ENCODE data around the gene C6orf15.

Gene C6orf15

DNA sequence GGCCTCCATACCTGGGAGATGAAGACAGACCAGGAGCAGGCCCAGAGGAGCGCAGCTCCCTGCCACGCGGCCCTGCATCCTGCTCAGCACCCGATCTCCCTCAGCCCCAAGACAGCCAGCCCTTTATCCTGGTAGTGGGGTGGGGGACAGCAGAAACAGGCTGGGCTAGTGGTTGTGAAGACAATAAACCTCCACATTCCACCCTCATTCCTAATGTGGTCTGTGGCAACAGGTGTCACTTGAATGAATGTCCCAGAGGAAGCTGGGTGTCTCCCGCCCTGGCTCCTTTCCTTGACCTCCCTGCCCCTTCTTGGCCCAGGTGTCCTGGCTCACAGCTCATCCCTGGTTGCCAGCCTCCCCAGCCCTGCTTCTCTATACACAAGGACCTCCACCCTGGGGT is at the start of gene C6orf15:
C6orf15 (minus strand) TSS at position 98 of the 400 bp plus-strand sequence; CDS start at position 78, 20 bp downstream.
- no peak for DNase-seq (ENCODE audit: low spot score)

DNA sequence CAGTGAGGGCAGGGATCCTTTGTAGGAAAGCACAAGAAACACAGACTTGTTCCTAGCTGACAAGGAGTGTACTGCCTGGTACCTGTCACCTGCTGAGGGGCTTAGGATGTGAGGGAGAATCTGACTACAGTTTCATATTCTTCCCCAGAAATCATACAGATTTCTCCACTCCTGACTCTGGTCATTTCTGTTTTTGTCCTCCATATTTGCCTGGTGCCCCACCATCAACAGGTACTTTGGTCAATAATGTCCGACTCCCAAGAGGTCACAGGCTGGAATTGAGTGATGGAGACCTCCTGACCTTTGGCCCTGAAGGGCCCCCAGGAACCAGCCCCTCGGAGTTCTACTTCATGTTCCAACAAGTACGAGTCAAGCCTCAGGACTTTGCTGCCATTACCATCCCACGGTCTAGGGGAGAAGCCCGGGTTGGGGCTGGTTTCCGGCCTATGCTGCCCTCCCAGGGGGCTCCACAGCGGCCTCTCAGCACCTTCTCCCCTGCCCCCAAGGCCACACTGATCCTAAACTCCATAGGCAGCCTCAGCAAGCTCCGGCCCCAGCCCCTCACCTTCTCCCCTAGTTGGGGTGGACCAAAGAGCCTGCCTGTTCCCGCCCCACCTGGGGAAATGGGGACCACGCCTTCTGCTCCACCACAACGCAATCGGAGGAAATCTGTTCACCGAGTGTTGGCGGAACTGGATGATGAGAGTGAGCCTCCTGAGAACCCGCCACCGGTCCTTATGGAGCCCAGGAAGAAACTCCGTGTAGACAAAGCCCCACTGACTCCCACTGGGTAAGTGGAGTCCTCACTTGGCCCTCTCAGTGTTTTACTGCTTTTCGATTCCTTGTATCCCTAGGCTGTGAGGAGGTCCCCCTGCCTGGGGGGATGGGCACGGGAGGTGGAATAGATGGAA is 49.1 kb upstream of the C6orf15 start:
- no peak for DNase-seq (ENCODE audit: low spot score)

DNA sequence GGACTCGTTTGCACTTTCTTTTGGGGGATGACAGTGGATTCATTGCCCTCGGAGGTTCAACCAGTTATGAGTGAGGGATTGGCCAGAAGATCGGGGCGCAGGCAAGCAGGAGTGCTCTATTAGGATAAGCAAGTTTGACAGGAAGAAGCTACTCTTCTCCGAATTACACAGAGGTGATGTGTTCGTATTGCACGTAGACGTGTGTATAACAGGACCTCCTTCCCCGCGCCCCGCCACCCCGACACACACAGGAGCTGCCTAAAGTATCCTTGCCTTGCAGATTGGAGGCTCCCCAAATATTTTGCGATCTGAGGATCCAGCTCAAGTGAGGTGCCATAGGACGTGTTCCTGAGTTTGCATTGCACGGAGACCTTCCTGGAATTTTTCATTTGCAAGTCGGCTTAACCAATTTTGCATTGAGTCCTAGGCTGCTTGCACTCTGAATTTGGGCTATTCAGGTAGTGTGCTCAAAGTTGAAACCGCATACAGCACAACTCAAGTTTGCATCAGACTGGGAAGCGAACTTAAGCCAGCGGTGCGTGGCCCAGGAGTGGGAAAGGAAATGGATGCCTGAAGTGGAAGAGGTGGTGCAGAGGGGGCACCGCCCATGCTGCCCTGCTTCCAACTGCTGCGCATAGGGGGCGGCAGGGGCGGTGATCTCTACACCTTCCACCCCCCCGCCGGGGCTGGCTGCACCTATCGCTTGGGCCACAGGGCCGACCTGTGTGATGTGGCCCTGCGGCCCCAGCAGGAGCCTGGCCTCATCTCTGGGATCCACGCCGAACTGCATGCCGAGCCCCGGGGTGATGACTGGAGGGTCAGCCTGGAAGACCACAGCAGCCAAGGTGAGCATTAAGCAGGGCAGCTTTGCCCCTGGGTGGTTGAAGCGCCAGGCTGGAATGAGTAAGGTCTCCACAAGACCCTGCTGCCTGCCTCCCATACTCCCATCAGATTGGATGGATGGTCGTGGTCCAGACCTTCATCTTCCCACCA is 46.8 kb upstream of the C6orf15 start:
- DNase-seq (ENCODE audit: low spot score) = peak; percentile 41

DNA sequence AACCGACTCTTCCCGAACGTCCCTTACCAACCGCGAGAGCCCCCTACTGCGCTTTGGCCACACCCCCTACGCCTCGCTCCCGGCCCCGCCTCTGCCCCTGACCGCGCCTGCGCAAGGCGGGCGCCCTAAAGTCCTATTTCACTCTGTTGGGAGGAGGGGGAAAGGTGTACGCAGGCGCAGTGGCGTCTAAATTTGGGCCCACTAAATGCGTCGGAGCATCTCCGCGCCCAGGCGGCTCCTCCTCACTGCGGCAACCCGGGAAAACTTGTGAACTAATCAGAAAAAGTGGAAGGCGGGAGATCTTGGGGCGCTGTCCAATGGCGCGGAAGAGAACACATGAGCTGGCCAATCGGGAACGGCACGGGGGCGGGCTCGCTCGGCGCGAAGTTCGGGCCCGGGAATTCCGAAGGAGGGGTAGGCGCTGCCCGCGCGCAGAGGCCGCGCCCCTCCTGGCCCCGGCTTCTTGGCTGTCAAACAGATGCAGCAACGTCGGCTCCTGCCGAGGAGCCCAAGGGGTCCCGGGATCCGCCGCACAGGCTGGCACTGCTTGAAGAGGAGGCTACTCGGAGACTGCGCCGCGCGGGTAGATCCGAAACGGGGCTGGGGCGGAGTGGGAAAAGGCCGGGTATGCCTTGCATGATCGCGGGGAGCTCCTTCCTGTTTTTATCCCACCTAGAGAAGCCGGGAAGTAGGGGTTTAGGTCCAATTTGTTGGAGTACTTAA is 45.9 kb upstream of the C6orf15 start, which contains the start of gene TCF19:
TCF19 (plus strand) TSS at position 450 of the 723 bp plus-strand sequence. CDS start 881 bp downstream, outside the sequence.
- DNase-seq (ENCODE audit: low spot score) = peak; percentile 100

DNA sequence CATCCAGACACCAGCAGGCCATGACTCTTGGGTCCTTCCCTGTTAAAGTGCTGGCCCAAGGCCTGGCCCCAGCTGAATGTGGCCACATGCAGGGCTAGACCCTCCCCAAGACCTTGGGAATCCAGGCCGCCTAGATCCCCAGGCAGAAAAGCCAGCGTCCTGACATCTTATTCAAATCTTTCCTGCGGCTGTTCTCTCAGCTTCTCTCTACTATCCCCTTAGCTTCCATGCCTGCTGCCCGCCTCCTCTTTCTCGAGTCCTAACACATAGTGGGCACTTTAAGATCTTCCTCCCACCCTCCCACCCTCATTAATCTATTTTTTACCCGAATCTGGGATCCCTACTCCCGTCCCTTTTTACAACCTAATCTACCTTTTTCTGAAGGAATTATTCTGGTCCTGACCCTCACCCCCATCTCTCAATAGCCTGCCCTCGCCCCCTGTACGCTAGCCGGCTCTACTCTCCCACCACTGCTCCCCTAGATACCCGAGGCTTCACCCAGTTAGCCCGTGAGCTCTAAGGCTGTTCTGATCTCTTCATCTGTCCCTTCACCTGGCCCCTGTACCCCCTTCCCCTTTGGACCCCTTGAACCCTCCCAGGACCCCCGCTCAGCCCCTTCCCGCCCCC is 45.3 kb upstream of the C6orf15 start, which contains the start of gene CCHCR1:
CCHCR1 (minus strand) TSS at position 290 of the 627 bp plus-strand sequence; CDS start at position 88, 202 bp downstream.
- DNase-seq (ENCODE audit: low spot score) = no peak

DNA sequence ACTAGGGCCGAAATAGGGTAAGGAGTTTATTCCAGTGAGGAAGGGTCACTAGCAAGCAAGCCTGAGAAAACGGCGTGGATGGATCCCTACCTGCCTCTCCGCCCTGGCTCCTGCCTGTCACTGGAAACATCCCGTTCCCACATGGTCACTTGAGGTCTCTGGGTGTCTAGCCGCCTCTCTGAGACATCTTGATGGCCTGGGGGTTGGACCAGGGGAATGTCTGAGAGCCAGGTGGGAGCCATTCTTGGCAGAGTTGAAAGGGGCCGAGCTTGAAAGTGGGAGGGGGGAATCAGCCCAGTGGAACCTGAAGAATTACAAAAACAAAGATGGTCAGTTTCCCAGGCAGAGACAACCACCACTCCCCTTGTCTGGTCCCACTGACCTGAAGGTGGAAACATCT is 44.3 kb upstream of the C6orf15 start:
- DNase-seq (ENCODE audit: low spot score) = no peak

DNA sequence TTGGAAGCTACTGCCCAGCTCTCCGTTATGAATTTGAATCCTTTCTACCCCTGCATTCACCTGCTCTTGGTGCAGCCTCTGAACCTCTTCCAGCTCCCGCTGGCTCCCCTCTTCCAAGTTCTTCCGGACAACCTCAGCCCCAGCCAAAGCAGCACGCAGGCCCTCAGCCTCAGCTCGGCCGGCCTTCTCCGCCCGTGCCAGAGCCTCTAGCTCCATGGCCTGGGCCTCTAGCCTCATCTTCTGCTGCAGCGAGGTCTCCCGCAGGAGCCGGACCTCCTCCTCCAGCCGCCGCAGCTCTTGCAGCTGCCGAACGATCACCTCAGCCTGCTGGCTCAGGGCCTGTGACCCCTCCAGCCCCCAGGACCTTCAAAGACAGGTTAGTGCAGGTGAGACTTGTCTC is 42.1 kb upstream of the C6orf15 start:
- no peak for DNase-seq (ENCODE audit: low spot score)

DNA sequence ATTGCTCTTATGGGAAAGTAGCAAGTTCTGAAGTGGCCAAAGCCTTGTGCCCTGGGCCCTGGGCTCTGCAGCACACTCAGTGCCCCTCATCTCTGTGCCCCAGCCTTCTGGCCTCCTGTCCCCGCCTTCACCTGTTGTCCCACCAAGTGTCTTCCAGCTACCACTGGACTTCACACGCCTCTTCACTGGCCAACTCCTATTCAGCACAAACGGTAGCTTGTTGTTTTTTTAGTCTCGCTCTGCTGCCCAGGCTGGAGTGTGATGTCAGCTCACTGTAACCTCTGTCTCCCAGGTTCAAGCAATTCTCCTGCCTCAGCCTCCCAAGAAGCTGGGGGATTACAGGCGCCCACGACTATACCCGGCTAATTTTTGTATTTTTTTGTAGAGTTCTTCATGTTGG is 40.4 kb upstream of the C6orf15 start:
- DNase-seq (ENCODE audit: low spot score) = no peak

DNA sequence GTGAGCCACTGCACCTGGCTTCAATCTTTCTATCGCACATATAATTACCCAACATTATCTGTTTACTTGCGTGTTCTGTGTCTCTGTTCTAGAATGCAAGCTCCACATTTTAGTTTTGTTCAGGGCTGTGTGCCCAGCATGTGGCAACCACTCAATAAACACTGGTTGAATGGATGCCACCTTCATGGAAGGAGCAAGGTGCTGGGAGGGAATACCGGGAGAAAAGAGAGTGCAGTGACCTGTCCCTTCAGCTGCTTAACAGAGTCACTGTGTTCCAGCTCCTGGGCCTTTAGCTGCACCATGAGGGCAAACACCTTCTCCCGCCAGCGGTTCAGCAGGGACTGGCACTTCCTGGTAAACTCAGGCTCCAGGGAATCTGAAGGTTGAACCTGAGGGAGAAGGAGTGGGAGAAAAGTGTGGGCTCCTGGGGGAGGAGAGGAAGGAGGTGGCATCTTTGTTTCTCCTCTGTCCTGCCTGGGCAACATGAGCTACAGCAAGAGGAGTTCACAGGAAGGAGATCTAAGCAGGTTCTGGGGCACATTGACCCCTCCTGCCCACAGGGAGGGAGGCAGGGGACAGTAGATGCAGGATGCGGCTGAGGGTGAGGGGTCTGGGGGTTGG is 37.6 kb upstream of the C6orf15 start:
- DNase-seq (ENCODE audit: low spot score) = no peak

DNA sequence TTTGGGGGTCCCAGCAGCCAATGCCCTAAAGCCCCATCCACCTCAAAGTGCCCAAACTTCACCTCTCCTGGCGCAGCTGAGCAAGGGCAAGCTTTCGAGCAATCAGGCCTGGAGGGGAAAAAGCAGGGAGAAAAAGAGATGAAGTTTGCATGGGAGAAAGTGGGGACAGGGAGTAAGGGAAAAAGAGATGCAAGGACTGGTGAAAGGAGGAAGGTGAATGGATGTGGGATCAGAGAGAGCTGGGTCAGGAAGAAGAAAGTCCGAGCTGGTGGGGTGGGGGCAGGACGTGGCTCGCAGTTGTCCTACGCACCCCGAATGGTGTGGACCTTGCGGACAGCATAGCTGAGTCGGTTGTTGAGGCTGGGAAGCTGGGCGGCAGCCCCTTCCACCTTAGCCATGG is 33.0 kb upstream of the C6orf15 start:
- DNase-seq (ENCODE audit: low spot score) = no peak

DNA sequence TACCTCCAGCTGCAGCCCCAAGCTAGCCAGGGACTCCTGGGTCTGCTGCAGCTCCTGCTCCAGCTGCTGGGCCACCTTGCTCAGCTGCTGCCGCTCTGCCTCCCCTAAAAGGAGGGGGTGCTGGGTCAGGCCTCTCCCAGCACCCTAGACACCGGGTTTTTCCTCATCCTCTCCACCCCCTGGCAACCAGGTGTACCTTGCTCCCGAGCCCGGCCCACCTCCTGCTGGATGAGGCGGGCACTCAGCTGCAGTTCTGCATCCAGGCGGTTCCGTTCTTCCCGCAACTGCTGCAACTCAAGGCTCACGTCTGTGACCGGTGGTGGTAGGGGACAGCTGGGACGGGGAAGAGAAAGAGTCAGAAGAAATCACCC is 32.6 kb upstream of the C6orf15 start:
- DNase-seq (ENCODE audit: low spot score) = no peak

DNA sequence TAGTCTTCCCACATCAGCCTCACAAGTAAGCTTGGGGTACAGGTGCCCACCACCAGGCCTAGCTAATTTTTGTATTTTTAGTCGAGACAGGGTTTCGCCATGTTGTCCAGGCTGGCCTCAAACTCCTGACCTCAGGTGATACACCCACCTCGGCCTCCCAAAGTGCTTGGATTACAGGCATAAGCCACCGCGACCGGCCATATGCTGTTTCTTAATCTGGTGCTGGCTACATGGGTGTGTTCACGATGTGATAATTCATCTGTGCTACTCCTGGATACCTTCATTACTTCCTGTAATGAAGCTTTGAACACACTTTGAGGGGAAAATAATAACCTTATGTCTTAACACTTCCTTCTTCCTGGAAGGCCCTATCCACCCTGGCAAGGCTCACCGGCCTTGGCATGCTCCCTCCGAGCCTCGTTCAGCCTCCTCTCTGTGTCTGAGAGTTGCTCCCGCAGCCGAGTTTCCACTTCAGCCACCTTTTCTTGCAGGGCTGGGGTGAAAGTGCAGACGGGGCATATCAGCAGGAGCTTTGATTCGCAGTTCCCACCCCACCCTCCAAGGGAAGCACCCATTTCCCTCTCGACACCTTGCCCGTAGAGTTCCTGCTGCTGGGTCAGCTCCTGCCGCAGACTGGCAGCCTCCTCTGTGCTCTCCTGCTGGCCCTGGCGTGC is 32.1 kb upstream of the C6orf15 start:
- DNase-seq (ENCODE audit: low spot score) = no peak

DNA sequence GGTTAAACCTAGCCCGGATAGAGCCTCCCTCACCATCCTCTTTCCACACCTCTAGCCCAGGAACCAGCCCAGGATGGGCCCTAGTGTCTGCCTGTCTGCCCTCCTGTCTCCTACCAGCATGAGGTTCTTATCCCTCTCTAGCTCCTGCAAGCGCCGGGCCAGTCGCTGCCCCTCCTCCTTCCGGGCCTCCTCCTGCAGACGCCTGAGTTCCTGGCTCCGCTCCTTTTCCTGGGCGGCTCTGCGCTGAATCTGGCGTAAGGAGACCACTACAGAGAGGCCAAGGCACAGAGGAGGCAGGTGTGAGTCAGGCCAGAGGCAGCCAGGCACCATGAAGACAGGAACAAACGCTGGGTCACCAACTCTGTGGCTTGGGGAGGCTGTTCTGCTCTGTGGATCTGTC is 30.8 kb upstream of the C6orf15 start:
- DNase-seq (ENCODE audit: low spot score) = peak; percentile 26

DNA sequence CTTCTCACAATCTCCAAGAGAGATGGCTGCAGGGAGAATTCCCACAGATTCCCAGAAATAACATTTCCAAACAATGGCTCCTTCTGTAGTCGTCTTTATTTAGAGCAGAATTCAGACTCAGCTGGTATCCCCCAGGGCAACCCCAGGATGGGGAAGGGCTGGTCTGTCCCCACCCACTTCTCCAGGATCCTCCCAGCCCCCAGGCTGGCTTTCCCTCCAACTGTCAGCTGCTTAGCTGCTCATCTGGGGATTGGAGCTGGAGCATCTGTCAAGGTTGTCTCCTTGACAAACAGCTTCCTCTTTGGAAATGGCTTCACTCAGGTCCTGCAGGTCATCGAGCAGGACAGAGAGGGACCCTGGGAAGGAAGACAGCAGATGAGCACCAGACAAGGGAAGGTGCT is 30.0 kb upstream of the C6orf15 start:
- DNase-seq (ENCODE audit: low spot score) = no peak

DNA sequence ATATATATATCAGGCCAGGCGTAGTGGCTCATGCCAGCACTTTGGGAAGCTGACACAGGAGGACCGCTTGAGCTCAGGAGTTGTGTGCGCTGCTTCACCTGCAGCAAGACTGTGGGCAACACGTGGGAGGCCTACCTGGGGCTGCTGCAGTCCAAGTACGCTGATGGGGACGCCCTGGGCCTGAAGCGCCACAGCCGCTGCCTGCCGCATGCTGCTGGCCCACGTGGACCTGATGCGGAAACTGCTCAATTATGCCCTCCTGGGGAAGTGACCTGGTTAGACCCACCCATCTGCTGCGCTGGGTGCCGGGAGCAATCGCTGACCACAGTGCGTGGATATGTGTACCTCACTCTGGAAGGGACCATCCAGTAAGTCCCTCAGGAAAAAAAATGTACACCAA is 28.3 kb upstream of the C6orf15 start:
- no peak for DNase-seq (ENCODE audit: low spot score)

DNA sequence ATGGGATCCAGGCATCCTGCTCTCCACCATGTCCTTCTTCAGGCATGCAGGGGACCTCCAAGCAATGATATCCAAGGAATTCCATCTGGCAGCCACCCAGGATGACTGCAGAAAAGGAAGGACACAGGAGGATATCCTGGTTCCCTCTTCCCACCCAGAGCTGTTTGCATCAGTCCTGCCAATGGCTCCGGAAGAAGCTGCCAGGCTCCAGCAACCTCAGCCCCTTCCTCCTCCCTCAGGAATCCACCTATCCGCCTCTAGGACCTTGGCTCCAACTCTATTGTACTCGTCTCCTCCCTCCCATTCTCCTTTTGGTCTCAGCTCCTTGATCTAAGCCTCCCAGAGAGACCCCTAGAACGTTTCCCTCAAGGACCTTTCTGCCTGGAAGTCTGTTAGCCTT is 27.2 kb upstream of the C6orf15 start:
- DNase-seq (ENCODE audit: low spot score) = peak; percentile 41

DNA sequence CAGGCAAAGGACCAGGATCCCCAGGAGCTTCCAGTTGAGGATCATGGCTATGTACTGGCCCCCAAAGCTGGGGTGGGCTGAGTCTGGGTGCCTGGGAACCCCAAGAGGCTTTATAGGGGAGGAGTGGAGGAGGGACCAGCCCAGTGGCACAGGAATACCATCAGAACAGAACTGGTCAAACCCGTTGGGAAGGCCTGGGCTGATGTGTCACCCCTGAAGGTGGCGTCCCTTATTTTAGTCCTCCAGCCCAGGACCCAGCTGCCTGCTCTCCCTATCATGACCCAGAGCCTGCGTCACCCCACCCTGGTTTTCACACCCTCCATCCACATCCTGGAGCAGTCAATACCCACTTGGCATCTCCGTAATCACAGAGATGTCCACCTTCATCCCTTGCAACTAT is 26.6 kb upstream of the C6orf15 start, which contains the start of gene PSORS1C2:
PSORS1C2 (minus strand) TSS at position 85 of the 400 bp plus-strand sequence; CDS start at position 45, 40 bp downstream.
- DNase-seq (ENCODE audit: low spot score) = no peak

DNA sequence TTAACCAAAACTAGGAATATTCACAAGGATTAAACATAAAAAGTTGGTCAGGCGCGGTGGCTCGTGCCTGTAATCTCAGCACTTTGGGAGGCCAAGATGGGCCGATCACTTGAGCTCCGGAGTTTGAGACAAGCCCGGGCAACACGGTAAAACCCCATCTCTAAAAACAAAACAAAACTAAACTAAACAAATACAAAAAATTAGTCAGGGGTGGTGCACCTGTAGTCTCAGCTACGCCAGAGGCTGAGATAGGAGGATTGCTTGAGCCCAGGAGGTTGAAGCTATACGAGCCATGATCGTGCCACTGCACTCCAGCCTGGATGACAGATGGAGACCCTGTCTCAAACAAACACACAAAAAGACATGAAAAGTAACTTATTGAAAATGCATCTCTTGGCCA is 23.3 kb upstream of the C6orf15 start:
- DNase-seq (ENCODE audit: low spot score) = no peak

DNA sequence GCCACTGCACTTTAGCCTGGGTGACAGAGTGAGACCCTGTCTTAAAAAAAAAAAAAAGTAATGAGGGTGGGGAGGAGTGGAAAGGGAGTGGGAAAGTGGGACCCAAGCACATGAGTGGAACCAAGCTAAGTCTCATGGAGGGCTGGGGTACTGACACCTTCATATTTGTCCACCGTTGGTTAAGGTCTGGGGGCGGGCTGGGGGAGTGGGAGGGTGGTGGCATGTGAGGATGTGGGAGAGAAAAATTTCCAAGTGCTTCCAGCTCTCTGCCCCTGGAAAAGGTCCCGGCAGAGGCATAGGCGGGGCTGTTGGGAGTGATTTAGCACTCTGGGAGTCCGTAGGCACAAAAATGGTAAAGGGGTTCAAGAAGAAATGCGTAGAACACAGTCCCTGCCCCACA is 20.4 kb upstream of the C6orf15 start:
- no peak for DNase-seq (ENCODE audit: low spot score)

DNA sequence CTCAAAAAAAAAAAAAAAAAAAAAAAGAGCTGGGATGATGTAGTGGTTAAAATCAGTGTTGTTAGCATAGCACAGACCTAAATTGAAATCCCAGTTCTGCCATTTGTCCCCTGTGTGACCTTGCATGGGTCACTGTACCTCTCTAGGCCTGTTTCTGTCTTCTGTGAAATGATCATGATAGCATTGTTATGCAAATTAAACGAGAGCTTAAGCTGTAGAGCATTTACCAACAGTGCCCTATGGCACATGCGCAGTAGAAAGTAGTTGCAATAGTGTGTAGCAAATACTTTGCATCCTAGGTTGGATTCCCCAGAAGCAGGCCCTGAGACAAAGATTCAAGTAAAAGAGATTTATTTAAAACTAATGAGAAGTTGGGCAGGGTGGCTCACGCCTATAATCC is 19.2 kb upstream of the C6orf15 start:
- DNase-seq (ENCODE audit: low spot score) = no peak

Data from GM03348 (cell line).